ENCODE results near the gene MAN2C1.
"Not testable (repeated sequence)": the region's sequence is repeated elsewhere in the genome, so short reads cannot be mapped to it uniquely, and the experiment has no call there.

Gene MAN2C1

GRCh38 chr15:75342221-75342620 lies 26.2 kb downstream of the MAN2C1 start:
- no peak for DNase-seq

GRCh38 chr15:75339531-75340240 lies 28.7 kb downstream of the MAN2C1 start:
- DNase-seq = no peak

- DNase-seq = no peak
Measured at GRCh38 chr15:75338661-75339240, 29.7 kb downstream of the MAN2C1 start.

- DNase-seq = peak; percentile 81
Measured at GRCh38 chr15:75335705-75336355, 32.6 kb downstream of the MAN2C1 start, which contains the start of gene COMMD4. TSS of gene COMMD4 (plus strand) at chr15:75336063. CDS start at chr15:75336090, 27 bp downstream.

- DNase-seq = no peak
Measured at GRCh38 chr15:75335313-75335704, 33.1 kb downstream of the MAN2C1 start.

GRCh38 chr15:75333654-75334419 lies 34.6 kb downstream of the MAN2C1 start:
- not testable (repeated sequence) for DNase-seq

- DNase-seq = not testable (repeated sequence)
Measured at GRCh38 chr15:75332093-75332492, 36.3 kb downstream of the MAN2C1 start.

- DNase-seq = no peak
Measured at GRCh38 chr15:75329571-75329970, 38.8 kb downstream of the MAN2C1 start.

GRCh38 chr15:75328493-75329314 lies 39.7 kb downstream of the MAN2C1 start:
- no peak for DNase-seq

- DNase-seq = no peak
Measured at GRCh38 chr15:75327491-75327890, 40.9 kb downstream of the MAN2C1 start.

- no peak for DNase-seq
Measured at GRCh38 chr15:75327005-75327404, 41.4 kb downstream of the MAN2C1 start.

- DNase-seq = no peak
Measured at GRCh38 chr15:75325922-75326321, 42.5 kb downstream of the MAN2C1 start.

- DNase-seq = no peak
Measured at GRCh38 chr15:75321711-75322110, 46.7 kb downstream of the MAN2C1 start.

GRCh38 chr15:75319231-75319897 lies 49.0 kb downstream of the MAN2C1 start:
- DNase-seq = not testable (repeated sequence)

GRCh38 chr15:75314552-75315290 lies 53.7 kb downstream of the MAN2C1 start:
- DNase-seq = no peak

GRCh38 chr15:75313116-75313845 lies 55.1 kb downstream of the MAN2C1 start:
- no peak for DNase-seq

GRCh38 chr15:75312548-75312947 lies 55.9 kb downstream of the MAN2C1 start:
- not testable (repeated sequence) for DNase-seq

- DNase-seq = no peak
Measured at GRCh38 chr15:75309711-75310110, 58.7 kb downstream of the MAN2C1 start.

GRCh38 chr15:75307778-75308390 lies 60.5 kb downstream of the MAN2C1 start:
- no peak for DNase-seq

- no peak for DNase-seq
Measured at GRCh38 chr15:75306188-75306587, 62.2 kb downstream of the MAN2C1 start.

All from stimulated activated naive CD4-positive, alpha-beta T cell treated with Interleukin-2 at 50 U/mL for 16 hours (primary cell).